ENCODE data around the gene FARS2. TPM values are rescaled to one million over a fixed set of nuclear protein-coding genes. Genes with fewer than 3 reads are reported as not detected.

FARS2 gene
- total and polyA plus RNA-seq, 9 of the 15 experiments (the other 6 are each of a cell fraction or from before 2014, with no cell fraction given), result 16.5 to 62.2 (median 27.0) TPM

GRCh38 chr6:5422321-5422915, 161.1 kb downstream of the FARS2 start:
- intact Hi-C loops (cut with micrococcal nuclease), result no loop called here
- Histone ChIP-seq H3K9me1 (ENCODE audit: control insufficient read depth, insufficient read depth, low read length) (no peaks in the 10 kb centered on the region), H3K36me3 (ENCODE audit: control insufficient read depth, insufficient read depth, low read length) (no peaks in the 10 kb centered on the region), H3K9ac (ENCODE audit: insufficient read depth in 1 of 2, low read depth in 2 of 2, low read length in 2 of 2) (no peak overlapping the region), H3K4me1 (replicated peaks in 1 of 2; ENCODE audit: control insufficient read depth in 2 of 2, insufficient read depth in 2 of 2, low read length in 2 of 2) (no peaks in the 10 kb centered on the region), H3K27me3 (ENCODE audit: control insufficient read depth in 2 of 2, insufficient read depth in 2 of 2, low read length in 2 of 2) (no peaks in the 10 kb centered on the region), H3K9me3 (replicated peaks; ENCODE audit: control insufficient read depth, insufficient read depth, low read depth, low read length) (no peaks in the 10 kb centered on the region), H3K4me2 (ENCODE audit: insufficient read depth, low read length) (no peak overlapping the region), H4K20me1 (replicated peaks; ENCODE audit: control insufficient read depth, insufficient read depth, low read length) (no peaks in the 10 kb centered on the region; the same call in 1 of the 2 replicates), H3K79me2 (ENCODE audit: control insufficient read depth, insufficient read depth, low read length) (no peaks in the 10 kb centered on the region), H3K4me3 (no peak overlapping the region), H3K27ac (ENCODE audit: extremely low read depth, low read depth, low read length) (no peak overlapping the region), H2AFZ (ENCODE audit: low read depth, low read length) (no peak overlapping the region)
- WGBS (ENCODE audit: insufficient coverage, low coverage, missing lambda C conversion rate), result 66% methylated on average over 5 of the region's 5 CpGs
- ChIA-PET CTCF (ENCODE audit: low intra/inter-chr PET ratio) (interaction anchor here (0.6 kb wide), 1 partner anchor 707 kb away, joined by 3 read pairs; no protein-coding TSS in a partner anchor), POLR2A (no interaction called here)
- peak; percentile 54 for FAIRE-seq
- in situ Hi-C loops (cut with MboI), result no loop called here
- no TSS peak for BruUV-seq (replicated peaks)
- TF ChIP-seq, protein P1, sequence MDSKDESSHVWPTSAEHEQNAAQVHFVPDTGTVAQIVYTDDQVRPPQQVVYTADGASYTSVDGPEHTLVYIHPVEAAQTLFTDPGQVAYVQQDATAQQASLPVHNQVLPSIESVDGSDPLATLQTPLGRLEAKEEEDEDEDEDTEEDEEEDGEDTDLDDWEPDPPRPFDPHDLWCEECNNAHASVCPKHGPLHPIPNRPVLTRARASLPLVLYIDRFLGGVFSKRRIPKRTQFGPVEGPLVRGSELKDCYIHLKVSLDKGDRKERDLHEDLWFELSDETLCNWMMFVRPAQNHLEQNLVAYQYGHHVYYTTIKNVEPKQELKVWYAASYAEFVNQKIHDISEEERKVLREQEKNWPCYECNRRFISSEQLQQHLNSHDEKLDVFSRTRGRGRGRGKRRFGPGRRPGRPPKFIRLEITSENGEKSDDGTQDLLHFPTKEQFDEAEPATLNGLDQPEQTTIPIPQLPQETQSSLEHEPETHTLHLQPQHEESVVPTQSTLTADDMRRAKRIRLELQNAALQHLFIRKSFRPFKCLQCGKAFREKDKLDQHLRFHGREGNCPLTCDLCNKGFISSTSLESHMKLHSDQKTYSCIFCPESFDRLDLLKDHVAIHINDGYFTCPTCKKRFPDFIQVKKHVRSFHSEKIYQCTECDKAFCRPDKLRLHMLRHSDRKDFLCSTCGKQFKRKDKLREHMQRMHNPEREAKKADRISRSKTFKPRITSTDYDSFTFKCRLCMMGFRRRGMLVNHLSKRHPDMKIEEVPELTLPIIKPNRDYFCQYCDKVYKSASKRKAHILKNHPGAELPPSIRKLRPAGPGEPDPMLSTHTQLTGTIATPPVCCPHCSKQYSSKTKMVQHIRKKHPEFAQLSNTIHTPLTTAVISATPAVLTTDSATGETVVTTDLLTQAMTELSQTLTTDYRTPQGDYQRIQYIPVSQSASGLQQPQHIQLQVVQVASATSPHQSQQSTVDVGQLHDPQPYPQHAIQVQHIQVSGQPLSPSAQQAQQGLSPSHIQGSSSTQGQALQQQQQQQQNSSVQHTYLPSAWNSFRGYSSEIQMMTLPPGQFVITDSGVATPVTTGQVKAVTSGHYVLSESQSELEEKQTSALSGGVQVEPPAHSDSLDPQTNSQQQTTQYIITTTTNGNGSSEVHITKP (IDR thresholded peaks at IDR 0.05; ENCODE audit: partially characterized antibody), result no peak
- TF ChIP-seq, protein P2, sequence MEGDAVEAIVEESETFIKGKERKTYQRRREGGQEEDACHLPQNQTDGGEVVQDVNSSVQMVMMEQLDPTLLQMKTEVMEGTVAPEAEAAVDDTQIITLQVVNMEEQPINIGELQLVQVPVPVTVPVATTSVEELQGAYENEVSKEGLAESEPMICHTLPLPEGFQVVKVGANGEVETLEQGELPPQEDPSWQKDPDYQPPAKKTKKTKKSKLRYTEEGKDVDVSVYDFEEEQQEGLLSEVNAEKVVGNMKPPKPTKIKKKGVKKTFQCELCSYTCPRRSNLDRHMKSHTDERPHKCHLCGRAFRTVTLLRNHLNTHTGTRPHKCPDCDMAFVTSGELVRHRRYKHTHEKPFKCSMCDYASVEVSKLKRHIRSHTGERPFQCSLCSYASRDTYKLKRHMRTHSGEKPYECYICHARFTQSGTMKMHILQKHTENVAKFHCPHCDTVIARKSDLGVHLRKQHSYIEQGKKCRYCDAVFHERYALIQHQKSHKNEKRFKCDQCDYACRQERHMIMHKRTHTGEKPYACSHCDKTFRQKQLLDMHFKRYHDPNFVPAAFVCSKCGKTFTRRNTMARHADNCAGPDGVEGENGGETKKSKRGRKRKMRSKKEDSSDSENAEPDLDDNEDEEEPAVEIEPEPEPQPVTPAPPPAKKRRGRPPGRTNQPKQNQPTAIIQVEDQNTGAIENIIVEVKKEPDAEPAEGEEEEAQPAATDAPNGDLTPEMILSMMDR (IDR thresholded peaks at IDR 0.05 in 2 of 3, conservative IDR thresholded peaks at IDR 0.05 in 1 of 3; ENCODE audit: insufficient read depth in 2 of 3, low read depth in 1 of 3, low read length in 3 of 3), result peak; percentile 53 to 73 (median 64)
- 0 out of 2 replicates have a peak, but pooled peaks have one; percentile 42 for TF ChIP-seq SMC3 (conservative IDR thresholded peaks at IDR 0.05; ENCODE audit: insufficient read depth, low read depth, low read length)
- TF ChIP-seq RAD21 (CRISPR knock-in tag; conservative IDR thresholded peaks at IDR 0.05 in 1 of 2, IDR thresholded peaks at IDR 0.05 in 1 of 2), result peak in 1 of 2 experiments; percentile 66; a peak in 2 of 4 replicates
- peak; percentile 85 for TF ChIP-seq REST (IDR thresholded peaks at IDR 0.05; ENCODE audit: borderline replicate concordance)
- TF ChIP-seq REST (CRISPR knock-in tag; IDR thresholded peaks at IDR 0.05; ENCODE audit: low read depth), result no peak
- DNase-seq (ENCODE audit: extremely low read depth in 1 of 4, low spot score in 3 of 4), result peak in 3 of 4 experiments; percentile 22 to 30 (median 26)
- ATAC-seq, result peak; percentile 88
